Measurements from ENCODE around the gene EML5. TPM values are rescaled to one million over a fixed set of nuclear protein-coding genes. Genes with fewer than 3 reads are reported as not detected.

Gene EML5
- total RNA-seq (2014; rRNA removed; shearing (Covaris generic); ENCODE audit: low replicate concordance), result 0.37 and 0.79 TPM in 2 replicates

GRCh38 chr14:88792473-88793258 is at the start of gene EML5:
Gene EML5, minus strand, starts transcription at chr14:88792953. Its CDS starts 450 bp downstream, at chr14:88792503.
- Histone ChIP-seq H3K79me2 (ENCODE audit: low read length) (no peaks in the 10 kb centered on the region), H3K9me2 (replicated peaks; ENCODE audit: insufficient read depth, low read length) (no peaks in the 10 kb centered on the region), H4K20me1 (ENCODE audit: insufficient read depth, low read depth, low read length) (no peaks in the 10 kb centered on the region), H3K36me3 (ENCODE audit: insufficient read depth, low read length) (no peaks in the 10 kb centered on the region), H3K9me3 (ENCODE audit: low read length) (no peaks in the 10 kb centered on the region), H2AFZ (ENCODE audit: low read length) (peak within 1 kb of the TSS; percentile 97), H3K27ac (ENCODE audit: low read length) (no peak within 1 kb of the TSS), H3K4me3 (ENCODE audit: low read length) (peak within 1 kb of the TSS; percentile 69), H3K4me2 (ENCODE audit: low read depth, low read length, poor library complexity, severe bottlenecking) (peak within 1 kb of the TSS; percentile 87), H3K27me3 (ENCODE audit: low read length) (no peaks in the 10 kb centered on the region), H3K4me1 (ENCODE audit: low read length) (peaks cover 14% of the 10 kb centered on the region), H3K9ac (ENCODE audit: low read length) (peak within 1 kb of the TSS; percentile 71)
- DNase-seq, result peak; percentile 93

- Histone ChIP-seq H4K20me1 (ENCODE audit: insufficient read depth, low read depth, low read length) (no peaks in the 10 kb centered on the region), H3K36me3 (ENCODE audit: insufficient read depth, low read length) (no peaks in the 10 kb centered on the region), H3K9me3 (ENCODE audit: low read length) (no peaks in the 10 kb centered on the region), H3K4me2 (ENCODE audit: low read depth, low read length, poor library complexity, severe bottlenecking) (no peak overlapping the region), H3K9me2 (replicated peaks; ENCODE audit: insufficient read depth, low read length) (no peaks in the 10 kb centered on the region), H3K9ac (ENCODE audit: low read length) (no peak overlapping the region), H3K27me3 (ENCODE audit: low read length) (no peaks in the 10 kb centered on the region), H3K27ac (ENCODE audit: low read length) (no peak overlapping the region), H3K4me1 (ENCODE audit: low read length) (no peaks in the 10 kb centered on the region), H2AFZ (ENCODE audit: low read length) (no peak overlapping the region), H3K4me3 (ENCODE audit: low read length) (no peak overlapping the region), H3K79me2 (ENCODE audit: low read length) (no peaks in the 10 kb centered on the region)
- DNase-seq, result no peak
Observed at GRCh38 chr14:88842414-88842813, 49.7 kb upstream of the EML5 start.

GRCh38 chr14:88841741-88842140 is 49.0 kb upstream of the EML5 start:
- no peak overlapping the region for H3K4me3 ChIP-seq (ENCODE audit: low read length)
- H3K27me3 ChIP-seq (ENCODE audit: low read length), result no peaks in the 10 kb centered on the region
- no peak overlapping the region for H3K9ac ChIP-seq (ENCODE audit: low read length)
- no peaks in the 10 kb centered on the region for H4K20me1 ChIP-seq (ENCODE audit: insufficient read depth, low read depth, low read length)
- no peaks in the 10 kb centered on the region for H3K79me2 ChIP-seq (ENCODE audit: low read length)
- no peak overlapping the region for H2AFZ ChIP-seq (ENCODE audit: low read length)
- H3K9me2 ChIP-seq (replicated peaks; ENCODE audit: insufficient read depth, low read length), result no peaks in the 10 kb centered on the region
- no peaks in the 10 kb centered on the region for H3K36me3 ChIP-seq (ENCODE audit: insufficient read depth, low read length)
- no peaks in the 10 kb centered on the region for H3K9me3 ChIP-seq (ENCODE audit: low read length)
- H3K27ac ChIP-seq (ENCODE audit: low read length), result no peak overlapping the region
- DNase-seq, result no peak
- H3K4me2 ChIP-seq (ENCODE audit: low read depth, low read length, poor library complexity, severe bottlenecking), result no peak overlapping the region
- H3K4me1 ChIP-seq (ENCODE audit: low read length), result no peaks in the 10 kb centered on the region

GRCh38 chr14:88840926-88841325 is 48.2 kb upstream of the EML5 start:
- Histone ChIP-seq H3K36me3 (ENCODE audit: insufficient read depth, low read length) (no peaks in the 10 kb centered on the region), H3K9me2 (replicated peaks; ENCODE audit: insufficient read depth, low read length) (no peaks in the 10 kb centered on the region)

GRCh38 chr14:88838015-88838414 is 45.3 kb upstream of the EML5 start:
- Histone ChIP-seq H3K4me2 (ENCODE audit: low read depth, low read length, poor library complexity, severe bottlenecking) (no peak overlapping the region), H3K9me2 (replicated peaks; ENCODE audit: insufficient read depth, low read length) (no peaks in the 10 kb centered on the region), H3K27ac (ENCODE audit: low read length) (no peak overlapping the region), H4K20me1 (ENCODE audit: insufficient read depth, low read depth, low read length) (peaks cover 13% of the 10 kb centered on the region), H2AFZ (ENCODE audit: low read length) (no peak overlapping the region), H3K9ac (ENCODE audit: low read length) (no peak overlapping the region), H3K4me1 (ENCODE audit: low read length) (no peaks in the 10 kb centered on the region), H3K4me3 (ENCODE audit: low read length) (no peak overlapping the region), H3K9me3 (ENCODE audit: low read length) (no peaks in the 10 kb centered on the region), H3K79me2 (ENCODE audit: low read length) (no peaks in the 10 kb centered on the region), H3K27me3 (ENCODE audit: low read length) (no peaks in the 10 kb centered on the region), H3K36me3 (ENCODE audit: insufficient read depth, low read length) (no peaks in the 10 kb centered on the region)
- DNase-seq, result no peak

More at GRCh38 chr14:88840926-88841325, 48.2 kb upstream of the EML5 start:
- Histone ChIP-seq H3K27ac (ENCODE audit: low read length) (no peak overlapping the region), H3K9ac (ENCODE audit: low read length) (no peak overlapping the region), H3K9me3 (ENCODE audit: low read length) (no peaks in the 10 kb centered on the region), H3K27me3 (ENCODE audit: low read length) (no peaks in the 10 kb centered on the region), H3K4me2 (ENCODE audit: low read depth, low read length, poor library complexity, severe bottlenecking) (no peak overlapping the region), H4K20me1 (ENCODE audit: insufficient read depth, low read depth, low read length) (no peaks in the 10 kb centered on the region), H3K79me2 (ENCODE audit: low read length) (no peaks in the 10 kb centered on the region), H3K4me3 (ENCODE audit: low read length) (no peak overlapping the region), H3K4me1 (ENCODE audit: low read length) (no peaks in the 10 kb centered on the region), H2AFZ (ENCODE audit: low read length) (no peak overlapping the region)
- DNase-seq, result no peak

- Histone ChIP-seq H3K36me3 (ENCODE audit: insufficient read depth, low read length) (no peaks in the 10 kb centered on the region), H3K4me3 (ENCODE audit: low read length) (no peak overlapping the region), H3K4me2 (ENCODE audit: low read depth, low read length, poor library complexity, severe bottlenecking) (no peak overlapping the region), H3K9me2 (replicated peaks; ENCODE audit: insufficient read depth, low read length) (no peaks in the 10 kb centered on the region), H2AFZ (ENCODE audit: low read length) (no peak overlapping the region), H3K9me3 (ENCODE audit: low read length) (no peaks in the 10 kb centered on the region), H3K4me1 (ENCODE audit: low read length) (no peaks in the 10 kb centered on the region), H3K9ac (ENCODE audit: low read length) (no peak overlapping the region), H4K20me1 (ENCODE audit: insufficient read depth, low read depth, low read length) (peaks cover 15% of the 10 kb centered on the region), H3K79me2 (ENCODE audit: low read length) (no peaks in the 10 kb centered on the region), H3K27ac (ENCODE audit: low read length) (no peak overlapping the region), H3K27me3 (ENCODE audit: low read length) (no peaks in the 10 kb centered on the region)
- no peak for DNase-seq
Observed at GRCh38 chr14:88837495-88837894, 44.7 kb upstream of the EML5 start.

- H3K9me2 ChIP-seq (replicated peaks; ENCODE audit: insufficient read depth, low read length), result no peaks in the 10 kb centered on the region
- H3K4me2 ChIP-seq (ENCODE audit: low read depth, low read length, poor library complexity, severe bottlenecking), result no peak overlapping the region
- no peak overlapping the region for H3K27ac ChIP-seq (ENCODE audit: low read length)
- H4K20me1 ChIP-seq (ENCODE audit: insufficient read depth, low read depth, low read length), result peaks cover 20% of the 10 kb centered on the region
- no peaks in the 10 kb centered on the region for H3K27me3 ChIP-seq (ENCODE audit: low read length)
- no peak for DNase-seq
- H2AFZ ChIP-seq (ENCODE audit: low read length), result no peak overlapping the region
- no peaks in the 10 kb centered on the region for H3K36me3 ChIP-seq (ENCODE audit: insufficient read depth, low read length)
- no peaks in the 10 kb centered on the region for H3K9me3 ChIP-seq (ENCODE audit: low read length)
- H3K4me1 ChIP-seq (ENCODE audit: low read length), result no peaks in the 10 kb centered on the region
- no peaks in the 10 kb centered on the region for H3K79me2 ChIP-seq (ENCODE audit: low read length)
- no peak overlapping the region for H3K4me3 ChIP-seq (ENCODE audit: low read length)
- H3K9ac ChIP-seq (ENCODE audit: low read length), result no peak overlapping the region
Observed at GRCh38 chr14:88835661-88836060, 42.9 kb upstream of the EML5 start.

GRCh38 chr14:88834883-88835431 is 42.2 kb upstream of the EML5 start:
- Histone ChIP-seq H3K79me2 (ENCODE audit: low read length) (no peaks in the 10 kb centered on the region), H3K9ac (ENCODE audit: low read length) (no peak overlapping the region), H4K20me1 (ENCODE audit: insufficient read depth, low read depth, low read length) (peaks cover 20% of the 10 kb centered on the region), H2AFZ (ENCODE audit: low read length) (no peak overlapping the region), H3K4me1 (ENCODE audit: low read length) (peaks cover under 1% of the 10 kb centered on the region; the same call in 1 of the 2 replicates), H3K27me3 (ENCODE audit: low read length) (no peaks in the 10 kb centered on the region), H3K36me3 (ENCODE audit: insufficient read depth, low read length) (no peaks in the 10 kb centered on the region), H3K9me3 (ENCODE audit: low read length) (no peaks in the 10 kb centered on the region), H3K4me2 (ENCODE audit: low read depth, low read length, poor library complexity, severe bottlenecking) (no peak overlapping the region), H3K9me2 (replicated peaks; ENCODE audit: insufficient read depth, low read length) (no peaks in the 10 kb centered on the region), H3K4me3 (ENCODE audit: low read length) (no peak overlapping the region), H3K27ac (ENCODE audit: low read length) (no peak overlapping the region)
- DNase-seq, result no peak
